D341Med (cell line): ENCODE measurements around the gene TSGA10.
"Not testable (repeated sequence)": the region's sequence is repeated elsewhere in the genome, so short reads cannot be mapped to it uniquely, and the experiment has no call there.

Experiments
- DNase-seq: peaks from one replicate; pipeline ENCODE4 v3.0.0; 2012; ENCODE audit warnings: low spot score

The TSGA10 gene

DNA sequence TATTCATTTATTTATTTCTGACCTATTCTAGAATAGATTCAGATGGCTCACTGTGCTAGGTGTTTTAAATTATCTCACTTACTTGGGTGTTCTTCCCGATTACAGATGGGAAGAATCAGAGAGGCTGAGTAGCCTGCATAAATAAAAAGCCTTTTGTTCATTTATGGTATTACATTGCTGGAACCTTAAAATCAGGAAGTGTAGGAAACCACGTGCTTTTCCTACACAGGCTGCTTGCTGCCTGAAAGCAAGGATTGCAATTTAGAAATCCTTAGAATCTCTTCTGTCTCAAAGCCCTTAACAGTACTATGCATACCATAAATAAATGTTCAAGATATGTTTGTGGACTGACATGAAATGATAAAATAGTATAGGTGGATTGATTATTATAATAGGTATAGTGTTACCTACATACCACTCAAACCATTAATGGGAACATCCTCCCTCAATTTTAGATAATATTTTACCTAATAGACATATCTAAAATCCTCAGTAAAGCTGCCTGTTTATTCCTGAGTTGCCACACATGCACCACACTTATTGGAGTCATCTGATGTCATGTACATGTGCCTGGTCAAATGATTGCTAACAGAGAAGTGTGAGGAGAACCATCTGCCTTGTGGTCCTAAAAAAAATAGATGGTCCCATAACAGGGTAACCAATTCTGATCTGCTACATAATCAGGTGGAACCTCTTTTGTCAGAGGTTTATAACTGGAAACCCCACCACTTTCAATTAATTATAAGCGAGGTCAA lies 86.7 kb downstream of the TSGA10 start:
- no peak for DNase-seq

DNA sequence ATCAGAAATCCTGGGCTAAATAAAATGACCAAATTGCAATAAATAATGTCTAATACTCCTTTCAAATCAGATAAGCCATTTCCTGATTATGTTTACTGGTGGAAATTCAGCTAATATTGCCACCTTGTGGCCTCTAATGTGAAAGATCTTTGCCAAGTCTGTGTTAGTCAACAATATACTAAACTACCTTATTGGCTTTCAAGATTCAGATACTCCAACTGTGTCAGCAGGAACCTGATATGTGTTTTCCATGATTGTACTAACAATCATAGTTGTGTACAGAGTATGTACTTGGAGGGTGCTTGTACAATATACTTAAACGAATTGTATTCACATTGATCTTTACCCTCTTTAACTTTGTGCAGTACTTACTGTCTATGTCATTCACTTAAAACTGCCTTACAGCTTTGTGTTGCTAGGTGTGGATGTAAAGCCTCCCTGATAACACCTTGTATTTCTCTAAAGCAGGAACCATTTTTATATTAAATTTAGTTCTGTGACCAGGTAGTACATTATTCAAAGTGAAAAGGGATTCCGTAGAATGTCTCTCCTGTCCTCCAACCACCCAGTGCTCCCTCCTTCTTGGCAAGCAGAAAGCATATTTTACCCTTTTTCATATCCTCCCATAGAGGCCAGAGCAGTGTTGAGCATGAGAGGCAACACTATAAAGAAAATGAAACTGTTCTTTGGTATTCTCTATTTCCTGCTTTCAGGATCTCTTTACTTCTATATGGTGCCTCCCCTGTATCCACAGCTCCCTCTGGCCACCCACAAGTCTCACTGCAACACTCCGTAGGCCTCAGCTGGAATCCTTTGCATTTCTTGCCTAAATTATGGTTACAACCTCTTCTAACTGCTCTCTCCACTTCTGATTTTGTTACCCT lies 88.4 kb downstream of the TSGA10 start:
- DNase-seq: peak; percentile 29

DNA sequence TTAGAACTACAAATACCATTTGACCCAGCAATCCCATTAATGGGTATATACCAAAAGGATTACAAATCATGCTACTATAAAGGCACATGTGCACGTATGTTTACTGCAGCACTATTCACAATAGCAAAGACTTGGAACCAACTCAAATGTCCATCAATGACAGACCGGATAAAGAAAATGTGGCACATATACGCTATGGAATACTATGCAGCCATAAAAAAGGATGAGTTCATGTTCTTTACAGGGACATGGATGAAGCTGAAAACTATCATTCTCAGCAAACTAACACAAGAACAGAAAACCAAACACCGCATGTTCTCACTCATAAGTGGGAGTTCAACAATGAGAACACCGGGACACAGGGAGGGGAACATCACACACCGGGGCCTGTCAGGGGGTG lies 105.6 kb downstream of the TSGA10 start:
- DNase-seq: not testable (repeated sequence)

DNA sequence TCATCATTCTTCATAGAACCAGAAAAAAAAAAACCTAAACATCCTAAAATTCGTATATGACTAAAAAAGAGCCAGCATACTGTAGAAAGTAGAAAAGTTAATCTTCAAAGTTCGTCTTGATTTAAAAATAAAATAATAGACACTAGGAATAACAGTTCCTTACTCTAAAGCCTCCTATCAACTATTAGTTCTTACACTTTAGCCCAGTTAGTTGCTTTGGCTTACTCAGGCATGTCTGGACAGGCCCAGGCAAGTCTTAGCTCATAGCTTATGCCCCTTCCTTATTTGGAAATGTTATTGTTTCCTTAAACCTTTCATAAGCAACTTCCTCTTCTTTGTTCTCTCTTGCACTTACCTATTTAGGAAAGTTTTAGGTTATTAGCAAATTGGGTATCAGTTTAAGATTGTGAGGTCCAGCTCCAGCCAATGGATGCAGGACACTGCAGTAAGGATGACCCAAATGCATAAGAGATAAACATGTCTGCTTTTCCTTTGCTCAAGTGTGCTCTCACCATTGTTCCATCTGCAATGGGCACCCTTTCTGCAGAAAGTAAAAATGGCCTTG lies 113.9 kb downstream of the TSGA10 start:
- DNase-seq: not testable (repeated sequence)

DNA sequence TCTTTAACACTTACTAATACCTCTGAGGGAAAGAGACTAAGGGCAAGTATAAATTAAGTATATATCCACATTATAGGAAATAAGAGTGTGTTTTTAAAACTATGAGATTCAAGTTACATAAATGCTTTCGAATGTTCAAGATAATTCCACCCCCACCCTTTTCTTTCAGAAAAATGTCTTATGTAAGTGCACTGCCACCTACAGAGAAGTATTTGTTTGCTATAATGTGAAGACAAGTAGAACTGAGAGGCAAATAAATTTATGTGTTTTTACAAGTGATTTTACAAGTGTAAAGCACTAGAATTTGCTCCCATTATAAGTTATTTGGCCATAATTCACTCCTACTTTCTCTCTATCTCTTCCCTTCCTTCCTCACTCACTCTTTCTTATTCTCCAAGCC lies 118.8 kb downstream of the TSGA10 start:
- DNase-seq: no peak

DNA sequence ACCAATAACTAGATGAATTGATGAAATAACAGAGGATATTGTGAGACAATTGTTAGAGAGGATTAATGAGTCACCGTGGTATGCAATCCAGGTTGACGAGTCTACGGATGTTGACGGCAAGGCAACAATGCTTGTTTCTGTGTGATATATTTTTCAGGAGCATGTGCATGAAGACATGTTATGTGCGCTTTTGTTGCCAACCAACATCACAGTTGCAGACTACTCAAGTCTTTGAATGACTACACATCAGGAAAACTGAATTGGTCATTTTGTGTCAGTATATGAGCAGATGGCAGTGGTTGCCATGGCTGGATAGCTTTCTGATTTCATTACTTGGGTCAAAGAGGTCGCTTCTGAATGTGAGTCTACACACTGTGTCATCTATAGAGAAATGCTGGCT lies 122.0 kb downstream of the TSGA10 start:
- DNase-seq: no peak

DNA sequence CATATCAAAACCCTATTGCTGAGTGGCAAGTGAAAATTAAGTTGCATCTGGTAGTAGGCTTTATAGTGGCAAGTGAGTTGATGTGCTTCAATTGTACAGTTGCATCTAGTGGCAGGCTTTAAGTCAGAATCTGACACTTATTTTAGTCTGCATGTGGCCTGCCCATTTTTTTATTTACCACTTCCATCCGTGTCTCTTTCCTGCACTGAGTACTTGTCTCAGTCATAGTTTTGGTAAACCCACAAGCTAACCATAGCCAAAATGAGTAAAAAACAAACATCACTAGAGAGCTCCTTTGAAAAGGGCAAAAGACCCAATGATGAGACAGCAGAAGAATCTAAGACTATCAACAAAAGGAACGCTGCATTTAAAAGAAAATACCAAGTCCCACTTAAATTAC lies 122.7 kb downstream of the TSGA10 start:
- no peak for DNase-seq

DNA sequence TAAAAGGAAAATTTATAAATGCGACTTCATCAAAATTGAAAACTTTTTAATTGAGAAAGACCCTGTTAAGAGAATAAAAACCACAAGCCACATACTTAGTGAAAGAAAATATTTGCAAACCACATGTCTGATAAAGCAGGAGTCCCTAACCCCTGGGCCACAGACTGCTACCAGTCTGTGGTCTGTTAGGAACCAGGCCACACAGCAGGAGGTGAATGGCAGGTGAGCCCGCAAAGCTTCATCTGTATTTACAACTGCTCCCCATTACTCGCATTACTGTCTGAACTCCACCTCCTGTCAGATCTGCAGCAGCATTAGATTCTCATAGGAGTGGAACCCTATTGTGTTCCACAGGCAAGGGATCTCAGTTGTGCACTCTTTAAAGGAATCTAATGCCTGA lies 123.3 kb downstream of the TSGA10 start:
- no peak for DNase-seq

DNA sequence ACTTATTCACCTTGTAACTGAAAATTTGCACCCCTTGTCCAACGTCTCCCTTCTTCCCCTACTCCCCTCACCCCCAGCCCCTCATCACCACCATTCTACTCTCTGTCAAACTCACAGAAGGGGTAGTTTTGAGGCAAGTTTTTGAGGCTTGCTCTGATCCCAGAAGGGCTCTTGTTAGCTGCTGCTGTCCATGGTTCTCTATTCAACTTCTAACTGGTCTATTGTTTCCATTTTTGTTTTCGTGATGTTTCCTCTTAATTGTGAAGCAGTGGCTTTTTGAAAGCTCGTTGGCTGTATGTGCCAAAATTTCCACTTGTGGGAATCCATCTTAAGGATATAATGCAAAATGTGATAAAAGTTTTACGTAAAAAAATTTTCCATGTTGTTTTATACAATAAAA lies 126.2 kb downstream of the TSGA10 start:
- no peak for DNase-seq

DNA sequence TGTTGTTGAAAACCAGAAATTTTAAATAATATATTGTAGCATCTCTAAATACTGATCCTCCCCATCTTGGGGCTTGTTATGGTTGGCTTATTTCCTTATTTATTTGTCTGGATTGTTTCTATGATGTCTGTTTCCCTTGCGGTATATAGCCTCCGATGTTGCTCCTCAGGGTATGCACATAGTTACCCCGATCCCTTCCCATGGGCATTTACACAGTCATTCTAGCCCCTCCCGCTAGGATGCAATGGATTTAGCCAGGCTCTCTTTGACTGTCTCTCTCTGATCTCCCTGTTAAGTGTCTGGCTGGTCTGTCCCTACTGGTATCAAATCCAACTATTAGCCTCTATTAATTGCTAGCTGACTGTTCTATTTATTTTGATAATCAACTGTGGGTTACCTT lies 126.9 kb downstream of the TSGA10 start:
- DNase-seq: no peak

DNA sequence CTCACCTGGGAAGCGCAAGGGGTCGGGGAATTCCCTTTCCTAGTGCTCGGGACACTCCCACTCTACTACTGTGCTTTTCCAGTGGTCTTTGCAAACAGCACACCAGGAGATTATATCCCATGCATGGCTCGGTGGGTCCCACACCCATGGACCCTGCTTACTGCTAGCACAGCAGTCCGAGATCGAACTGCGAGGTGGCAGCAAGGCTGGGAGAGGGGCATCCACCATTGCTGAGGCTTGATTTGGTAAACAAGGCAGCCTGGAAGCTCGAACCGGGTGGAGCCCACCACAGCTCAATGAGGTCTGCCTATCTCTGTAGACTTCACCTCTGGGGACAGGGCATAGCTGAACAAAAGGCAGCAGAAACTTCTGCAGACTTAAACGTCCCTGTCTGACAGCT lies 154.0 kb downstream of the TSGA10 start:
- no peak for DNase-seq

DNA sequence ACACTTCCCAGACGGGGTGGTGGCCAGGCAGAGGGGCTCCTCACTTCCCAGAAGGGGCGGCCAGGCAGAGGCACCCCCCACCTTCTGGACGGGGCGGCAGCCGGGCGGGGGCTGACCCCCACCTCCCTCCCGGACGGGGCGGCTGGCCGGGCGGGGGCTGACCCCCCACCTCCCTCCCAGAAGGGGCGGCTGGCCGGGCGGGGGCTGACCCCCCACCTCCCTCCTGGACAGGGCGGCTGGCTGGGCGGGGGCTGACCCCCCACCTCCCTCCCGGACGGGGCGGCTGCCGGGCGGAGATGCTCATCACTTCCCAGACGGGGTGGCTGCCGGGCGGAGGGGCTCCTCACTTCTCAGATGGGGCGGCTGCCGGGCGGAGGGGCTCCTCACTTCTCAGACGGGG lies 166.0 kb downstream of the TSGA10 start:
- not testable (repeated sequence) for DNase-seq

DNA sequence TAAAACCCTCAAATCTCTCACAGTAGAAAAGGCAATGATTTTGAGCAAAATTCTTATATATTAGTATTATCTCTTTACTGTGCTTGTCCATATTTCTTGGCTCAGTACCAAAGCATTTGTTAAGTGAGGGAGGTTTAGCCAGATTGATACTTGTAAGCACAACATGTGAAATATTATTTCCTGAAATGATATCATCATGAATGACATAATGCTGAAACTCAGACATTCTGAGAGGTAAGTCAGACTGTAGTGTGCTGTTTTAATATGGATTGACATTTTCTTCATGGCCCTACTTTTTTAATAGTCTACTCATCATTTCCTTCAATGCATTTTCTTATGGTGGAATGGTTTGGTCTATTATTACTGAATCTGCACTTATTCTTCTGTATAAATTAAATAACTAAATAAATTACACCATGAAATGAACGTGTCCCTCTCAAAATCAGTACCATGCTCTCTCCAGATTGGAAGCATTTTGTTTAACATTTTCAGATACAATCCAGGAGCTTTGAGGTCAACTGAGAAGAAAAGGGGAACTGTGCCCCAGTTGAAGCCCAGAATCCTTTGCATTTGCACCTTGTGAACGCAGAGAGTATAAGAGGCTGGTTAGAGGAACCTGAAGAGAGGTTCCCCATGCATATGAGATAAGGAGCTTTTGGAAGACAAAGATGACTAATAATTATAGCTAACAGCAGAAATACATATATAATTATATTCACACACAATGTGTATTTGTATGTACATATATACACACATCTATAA lies 168.7 kb downstream of the TSGA10 start:
- no peak for DNase-seq

DNA sequence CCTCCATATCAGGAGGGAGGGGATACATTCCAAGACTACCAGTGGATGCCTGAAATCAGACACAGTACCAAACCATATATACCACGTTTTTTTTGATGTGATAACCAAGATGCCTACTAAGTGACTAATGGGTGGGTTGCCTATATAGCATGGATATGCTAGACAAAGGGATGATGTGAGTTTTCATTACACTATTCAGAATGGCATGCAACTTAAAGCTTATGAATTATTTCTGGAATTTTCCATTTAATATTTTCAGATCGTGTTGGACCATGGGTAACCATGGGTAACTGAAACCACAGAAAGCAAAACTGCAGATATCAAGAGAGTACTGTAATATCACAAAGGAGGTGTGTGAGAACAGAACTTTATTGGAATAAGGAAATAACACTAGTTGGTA lies 179.1 kb downstream of the TSGA10 start:
- DNase-seq: no peak

DNA sequence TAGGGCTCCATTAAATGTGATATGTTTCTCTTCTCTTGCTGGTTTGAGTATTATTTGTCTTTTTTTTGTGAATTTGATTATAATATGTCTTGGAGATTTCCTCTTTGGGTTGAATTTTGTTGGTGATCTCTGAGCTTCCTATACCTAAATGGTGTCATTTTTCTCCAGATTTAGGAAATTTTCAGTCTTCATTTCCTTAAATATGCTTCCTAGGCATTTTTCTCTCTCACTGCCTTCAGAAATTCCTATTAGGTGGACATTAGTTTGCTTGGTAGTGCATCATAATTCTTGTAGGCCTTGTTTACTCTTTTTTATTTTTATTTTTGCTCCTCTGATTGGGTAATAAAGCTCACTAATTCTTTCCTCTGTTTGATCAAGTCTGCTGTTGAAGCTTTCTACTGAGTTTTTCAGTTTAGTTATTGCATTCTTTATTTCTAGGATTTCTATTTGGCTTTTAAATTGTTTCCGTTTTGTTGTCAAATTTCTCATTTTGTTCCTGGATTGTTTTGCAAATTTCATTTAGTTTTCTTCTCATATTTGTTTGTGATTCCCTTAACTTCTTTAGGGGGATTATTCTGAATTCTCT lies 182.1 kb downstream of the TSGA10 start:
- DNase-seq: no peak

DNA sequence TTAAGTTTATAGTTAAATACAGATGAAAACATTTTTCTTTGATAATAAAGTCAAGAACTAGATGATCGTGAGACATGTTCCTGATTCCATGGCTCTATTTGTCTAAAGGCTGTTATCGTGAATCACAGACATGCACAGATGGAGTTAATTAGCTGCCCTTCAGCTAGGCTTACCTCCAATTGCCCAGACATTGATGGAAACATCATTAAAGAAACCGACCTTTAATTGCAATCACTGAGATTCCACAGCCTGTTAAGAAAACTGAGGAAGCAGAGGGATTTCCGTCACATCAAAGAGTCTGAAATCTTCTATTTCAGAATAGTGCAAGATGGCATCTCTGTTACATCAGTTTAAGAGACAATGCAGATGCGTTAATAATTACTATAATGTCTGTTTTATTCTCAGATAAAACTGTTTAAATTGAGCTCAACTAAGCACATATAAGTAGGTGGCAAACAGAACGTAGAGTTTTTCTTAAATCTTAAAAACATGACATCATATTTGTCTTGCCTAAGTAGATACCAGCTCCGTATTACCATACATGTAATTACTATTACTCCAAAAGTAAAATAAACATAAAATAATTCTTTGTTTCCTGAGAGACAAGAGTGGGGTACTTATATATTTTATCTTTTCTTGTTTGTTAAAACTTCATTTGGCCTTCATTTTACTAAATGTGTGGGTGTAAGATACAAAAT lies 194.8 kb downstream of the TSGA10 start:
- no peak for DNase-seq

DNA sequence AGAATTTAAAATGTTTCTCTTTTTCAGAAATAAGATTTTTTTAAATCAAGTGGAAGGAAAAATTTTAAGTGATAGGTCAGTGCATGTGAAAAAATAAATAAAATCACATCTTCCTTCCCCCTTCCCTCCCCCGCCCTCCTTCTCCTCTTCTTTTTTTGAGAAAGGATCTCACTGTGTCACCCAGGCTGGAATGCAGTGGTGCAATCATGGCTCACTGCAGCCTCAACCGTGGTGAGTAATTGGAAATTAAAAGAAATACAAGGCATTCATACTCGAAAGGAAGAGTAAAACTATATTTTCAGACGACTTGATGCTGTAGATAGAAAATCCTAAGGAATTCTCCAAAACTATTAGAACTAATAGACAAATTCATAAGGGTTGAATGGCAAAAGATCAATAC lies 201.8 kb downstream of the TSGA10 start:
- no peak for DNase-seq

DNA sequence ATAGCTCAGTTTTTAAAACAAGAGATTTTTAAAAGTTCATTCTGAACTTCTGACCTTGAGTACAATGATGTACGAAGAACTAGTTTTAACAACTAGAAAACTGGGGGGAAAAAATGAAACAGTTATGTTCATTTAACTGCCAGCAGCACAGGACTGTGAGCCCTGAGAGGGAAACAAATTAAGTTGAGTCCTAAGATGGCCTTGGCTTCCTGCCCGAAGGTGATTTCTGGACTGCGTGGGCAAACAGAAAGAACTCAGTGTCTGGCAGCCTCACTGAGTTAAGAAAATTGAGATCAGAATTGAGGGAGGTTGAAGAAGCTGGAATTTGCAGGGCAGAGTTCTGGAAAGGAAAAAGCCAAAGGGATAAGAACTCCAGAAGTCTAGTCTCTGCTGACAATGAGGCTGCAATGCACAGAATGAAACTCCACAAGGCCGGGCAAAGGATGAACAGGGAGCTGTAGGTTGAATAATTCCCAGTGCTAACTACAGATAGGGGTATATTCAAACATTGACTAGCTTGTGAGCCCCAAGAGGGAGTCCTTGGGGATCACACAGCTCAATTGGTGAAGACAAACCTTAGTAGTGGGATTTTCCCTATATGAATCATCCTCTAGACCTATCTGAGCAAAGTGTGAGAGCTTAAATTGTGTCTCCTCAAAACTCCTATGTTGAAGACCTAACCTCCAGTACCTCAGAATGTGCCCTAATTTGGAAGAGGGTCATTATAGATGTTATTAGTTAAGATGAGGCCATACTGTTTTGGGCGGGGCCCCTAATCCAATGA lies 205.6 kb downstream of the TSGA10 start:
- no peak for DNase-seq

DNA sequence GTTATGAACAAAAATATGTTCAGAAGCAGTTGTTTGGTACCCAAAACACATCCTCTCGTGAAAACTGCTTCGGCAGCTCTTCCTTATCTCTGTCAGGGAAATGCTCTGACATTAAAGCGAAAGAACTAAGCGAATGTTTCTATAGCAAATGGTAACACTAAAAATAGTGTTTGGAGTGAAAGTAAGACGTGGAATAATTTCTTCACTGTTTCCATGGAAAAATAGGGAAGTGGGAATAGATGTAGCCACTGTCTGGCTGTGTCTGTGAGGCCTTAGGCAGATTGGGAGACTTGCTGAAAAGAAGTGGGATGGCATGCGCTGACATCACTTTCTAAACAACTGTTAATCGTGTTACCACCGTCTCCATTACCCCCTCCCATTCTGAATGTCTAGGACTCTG lies 207.2 kb downstream of the TSGA10 start:
- DNase-seq: no peak
